GM12865 (cell line): Measurements from ENCODE around the gene PLET1.

ENCODE experiments used
- DNase-seq: peaks from one replicate; pipeline ENCODE4 v3.0.0; 2010; ENCODE audit warnings: low read depth
- H3K4me3 ChIP-seq: 2 replicates; pipeline ENCODE4 v1.5.1; 2011; ENCODE audit warnings: mild to moderate bottlenecking, low read depth, low read length, control low read depth
- TF ChIP-seq, protein P1 (sequence below): IDR thresholded peaks from 2 replicates; pipeline ENCODE4 v1.5.1; 2011; ENCODE audit warnings: low read length, control low read depth, low read depth, inconsistent platforms; ENCODE audit not compliant: insufficient read depth; ENCODE audit errors: missing control alignments

The PLET1 gene

DNA sequence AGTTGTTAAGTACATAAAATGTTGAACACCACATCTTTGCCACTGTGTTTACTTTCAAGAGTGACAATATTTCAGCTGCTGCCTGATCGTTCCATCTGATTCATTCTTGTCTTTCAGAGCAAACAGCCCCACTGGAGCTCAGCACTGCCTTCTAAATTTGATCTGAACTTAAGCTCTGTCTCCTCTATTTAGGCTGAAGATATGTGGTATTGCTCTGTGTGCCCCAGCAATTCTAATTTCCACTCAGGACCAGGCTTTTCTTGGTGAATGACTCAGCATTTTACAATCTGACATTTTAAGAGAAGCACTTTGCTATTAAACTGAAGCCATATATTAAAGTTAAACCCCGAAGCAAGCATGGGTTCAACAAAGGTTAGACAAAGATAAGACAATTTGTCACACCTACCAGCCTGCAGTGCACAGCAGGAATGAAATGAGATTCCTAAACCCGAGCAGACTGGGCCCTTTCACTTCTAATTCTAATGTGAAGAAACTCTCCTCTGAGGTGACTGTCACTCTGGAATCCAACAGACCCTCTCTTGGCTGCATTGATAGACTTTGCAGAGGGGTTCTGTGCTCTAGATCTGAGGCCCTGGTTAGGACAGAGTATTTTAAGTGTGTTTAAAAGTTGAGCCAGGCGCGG is 41.7 kb upstream of the PLET1 start:
- no peak overlapping the region for H3K4me3 ChIP-seq
- TF ChIP-seq, protein P1, sequence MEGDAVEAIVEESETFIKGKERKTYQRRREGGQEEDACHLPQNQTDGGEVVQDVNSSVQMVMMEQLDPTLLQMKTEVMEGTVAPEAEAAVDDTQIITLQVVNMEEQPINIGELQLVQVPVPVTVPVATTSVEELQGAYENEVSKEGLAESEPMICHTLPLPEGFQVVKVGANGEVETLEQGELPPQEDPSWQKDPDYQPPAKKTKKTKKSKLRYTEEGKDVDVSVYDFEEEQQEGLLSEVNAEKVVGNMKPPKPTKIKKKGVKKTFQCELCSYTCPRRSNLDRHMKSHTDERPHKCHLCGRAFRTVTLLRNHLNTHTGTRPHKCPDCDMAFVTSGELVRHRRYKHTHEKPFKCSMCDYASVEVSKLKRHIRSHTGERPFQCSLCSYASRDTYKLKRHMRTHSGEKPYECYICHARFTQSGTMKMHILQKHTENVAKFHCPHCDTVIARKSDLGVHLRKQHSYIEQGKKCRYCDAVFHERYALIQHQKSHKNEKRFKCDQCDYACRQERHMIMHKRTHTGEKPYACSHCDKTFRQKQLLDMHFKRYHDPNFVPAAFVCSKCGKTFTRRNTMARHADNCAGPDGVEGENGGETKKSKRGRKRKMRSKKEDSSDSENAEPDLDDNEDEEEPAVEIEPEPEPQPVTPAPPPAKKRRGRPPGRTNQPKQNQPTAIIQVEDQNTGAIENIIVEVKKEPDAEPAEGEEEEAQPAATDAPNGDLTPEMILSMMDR, result no peak
- no peak for DNase-seq

- no peak for DNase-seq
- no peak overlapping the region for H3K4me3 ChIP-seq
- TF ChIP-seq, protein P1, result no peak
Observed at GRCh38 chr11:112300094-112300786, 39.6 kb upstream of the PLET1 start.

GRCh38 chr11:112298535-112298934 is 37.9 kb upstream of the PLET1 start:
- no peak for DNase-seq
- no peak overlapping the region for H3K4me3 ChIP-seq
- TF ChIP-seq, protein P1, result no peak

DNA sequence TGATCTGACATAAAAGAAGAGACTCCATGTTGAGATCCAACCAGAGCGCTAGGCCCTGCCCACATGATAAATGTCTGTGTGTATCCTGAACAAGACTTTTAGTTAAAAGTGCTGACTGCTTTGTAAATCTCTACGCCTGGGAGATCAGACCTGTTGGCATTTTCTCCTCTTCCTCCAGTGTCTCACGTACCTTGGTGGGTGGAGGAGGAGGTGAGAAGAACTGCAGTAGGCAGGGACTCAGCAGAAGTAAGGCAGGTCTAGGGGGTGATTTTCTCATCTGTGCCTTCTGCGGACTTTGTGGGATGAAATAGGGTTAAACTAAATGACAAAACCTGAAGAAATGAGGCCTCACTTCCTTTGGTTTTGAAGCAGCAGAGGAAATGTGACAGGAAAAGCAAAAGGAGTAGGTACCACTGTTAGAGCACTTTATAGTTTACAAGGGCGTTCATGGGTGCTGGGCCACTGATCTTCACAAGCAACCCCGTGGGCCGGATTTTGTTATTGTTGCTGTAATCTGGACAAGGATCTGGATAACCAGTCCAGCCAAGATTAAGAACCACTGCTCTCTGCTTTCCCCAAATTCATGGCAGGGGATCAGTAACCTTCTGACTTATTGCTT is 36.7 kb upstream of the PLET1 start:
- DNase-seq, result no peak
- TF ChIP-seq, protein P1, result no peak
- H3K4me3 ChIP-seq, result no peak overlapping the region

DNA sequence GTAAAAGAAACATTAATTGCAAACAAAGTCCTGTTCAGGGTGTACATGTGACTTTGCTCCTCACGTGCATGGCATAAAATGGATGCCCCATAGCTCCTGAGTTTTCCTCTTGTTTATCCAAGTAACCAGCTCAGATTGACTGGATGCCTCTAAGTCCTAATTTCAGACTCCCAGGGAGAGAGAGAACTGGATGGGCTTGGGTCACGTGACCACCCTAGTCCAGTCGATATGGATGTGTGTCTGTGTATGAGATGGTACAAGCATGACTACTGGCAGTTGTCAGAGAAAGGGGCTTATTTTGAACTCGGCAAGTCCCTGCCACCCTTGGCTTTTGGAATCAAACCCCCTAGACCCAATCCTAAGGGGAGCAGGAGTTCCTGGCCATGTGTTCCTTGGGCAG is 35.4 kb upstream of the PLET1 start:
- H3K4me3 ChIP-seq, result no peak overlapping the region
- DNase-seq, result no peak
- TF ChIP-seq, protein P1, result no peak

GRCh38 chr11:112294688-112295340 is 34.2 kb upstream of the PLET1 start:
- TF ChIP-seq, protein P1, result no peak
- no peak for DNase-seq
- no peak overlapping the region for H3K4me3 ChIP-seq
